Activated B cell treated with CpG ODN at 0.5 μM for 24 hours (primary cell): Measurements from ENCODE around the gene PHLDB1. TPM values are rescaled to one million over a fixed set of nuclear protein-coding genes. Genes with fewer than 3 reads are reported as not detected.

ENCODE experiments used
- ATAC-seq: fragments of 200-7000 bp; cut with Tn5 transposase; one replicate; pipeline ENCODE4 v1.10.0; 2021; ENCODE audit warnings: low read depth, mild to moderate bottlenecking, moderate library complexity
- CTCF ChIA-PET: fragments of 350-600 bp; sonication (Branson Sonifier 250); formaldehyde crosslinking; loops from one replicate; lab custom pipeline; 2021; ENCODE audit warnings: antibody characterized with exemption; lab: Charles Lee
- POLR2A ChIA-PET: fragments of 350-600 bp; sonication (Branson Sonifier 250); formaldehyde crosslinking; loops from one replicate; lab custom pipeline; 2021; ENCODE audit warnings: antibody characterized with exemption; lab: Charles Lee
- DNase-seq: peaks from one replicate; pipeline ENCODE4 v3.0.0; 2022
- H3K27ac Mint-ChIP-seq: one replicate; pipeline ENCODE4 v1.8.0; 2020; ENCODE audit warnings: mixed read lengths
- H3K27me3 Mint-ChIP-seq: one replicate; pipeline ENCODE4 v1.8.0; 2021; ENCODE audit warnings: mixed read lengths
- H3K36me3 Mint-ChIP-seq: one replicate; pipeline ENCODE4 v1.8.0; 2021; ENCODE audit warnings: low read depth, mixed read lengths
- H3K4me1 Mint-ChIP-seq: one replicate; pipeline ENCODE4 v1.8.0; 2021; ENCODE audit warnings: mixed read lengths
- H3K4me3 Mint-ChIP-seq: one replicate; pipeline ENCODE4 v1.8.0; 2020; ENCODE audit warnings: mild to moderate bottlenecking, mixed read lengths
- H3K9me3 Mint-ChIP-seq: one replicate; pipeline ENCODE4 v1.8.0; 2020; ENCODE audit warnings: mixed read lengths
- CTCF ChIP-seq: fragments of 200-600 bp; IDR thresholded peaks from one replicate; pipeline ENCODE4 v1.8.0; 2022; ENCODE audit warnings: antibody characterized with exemption, mild to moderate bottlenecking
- intact Hi-C: fragments of 100-400 bp; cut with micrococcal nuclease; formaldehyde crosslinking; loops from one replicate; pipeline ENCODE4 v1.15.1; 2024
- total RNA-seq: library from RNA; stranded (reverse); gene quantifications from 2 replicates; pipeline ENCODE4 v1.2.3, GENCODE V29; 2022

The PHLDB1 gene
- total RNA-seq, 1 donor from 2014 or later: 2.6 TPM

DNA sequence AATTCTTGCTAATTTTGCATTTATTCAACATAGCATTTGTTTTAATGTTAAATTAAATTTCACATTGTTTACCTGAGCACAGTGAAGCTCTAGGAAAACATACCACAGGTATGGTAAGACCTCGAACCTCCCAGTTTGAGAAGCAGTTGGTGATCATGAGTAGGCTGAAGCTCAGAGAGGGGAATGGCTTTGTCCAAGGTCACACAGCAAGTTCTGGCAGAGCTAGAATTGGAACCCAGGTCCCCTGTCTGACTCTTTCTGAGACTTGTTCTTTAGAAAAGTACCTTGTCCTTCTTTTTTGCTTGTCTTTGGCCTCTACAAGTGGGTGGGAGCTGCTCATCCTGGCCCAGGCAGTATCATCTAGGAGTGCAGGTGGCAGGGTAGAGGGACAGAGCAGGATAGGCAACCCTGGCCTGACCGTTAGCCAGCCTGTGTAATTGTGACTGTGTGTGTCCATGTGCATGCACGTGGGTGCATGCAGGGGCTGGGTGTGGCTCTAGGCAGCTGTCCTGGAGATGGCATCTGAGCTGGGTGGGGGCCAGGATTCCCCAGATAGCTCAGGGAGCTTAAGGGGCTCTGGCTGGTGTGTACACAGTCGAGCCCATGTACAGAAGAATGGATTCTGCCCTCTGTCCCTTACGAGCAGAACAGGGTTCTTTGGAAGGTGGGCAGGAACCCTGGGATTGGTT is 21.6 kb downstream of the PHLDB1 start:
- no peaks in the 10 kb centered on the region for H3K9me3 Mint-ChIP-seq
- ChIA-PET CTCF (no interaction called here), POLR2A (no interaction called here)
- DNase-seq (no peak), ATAC-seq (no peak)
- H3K36me3 Mint-ChIP-seq: no peaks in the 10 kb centered on the region
- H3K27ac Mint-ChIP-seq: no peak overlapping the region
- intact Hi-C loops: no loop called here
- TF ChIP-seq CTCF: no peak
- no peak overlapping the region for H3K4me3 Mint-ChIP-seq
- H3K4me1 Mint-ChIP-seq: no peaks in the 10 kb centered on the region
- peaks cover 4% of the 10 kb centered on the region for H3K27me3 Mint-ChIP-seq

- H3K4me3 Mint-ChIP-seq: no peak overlapping the region
- intact Hi-C loops: no loop called here
- POLR2A ChIA-PET: no interaction called here
- TF ChIP-seq CTCF: no peak
- no peaks in the 10 kb centered on the region for H3K4me1 Mint-ChIP-seq
- H3K27ac Mint-ChIP-seq: no peak overlapping the region
- CTCF ChIA-PET: interaction anchor here (0.6 kb wide), 1 partner anchor 882 kb away, joined by 3 read pairs; no protein-coding TSS in a partner anchor
- no peak for ATAC-seq
- peaks cover 10% of the 10 kb centered on the region for H3K27me3 Mint-ChIP-seq
- DNase-seq: no peak
- H3K36me3 Mint-ChIP-seq: no peaks in the 10 kb centered on the region
- no peaks in the 10 kb centered on the region for H3K9me3 Mint-ChIP-seq
Observed at GRCh38 chr11:118629761-118630661, 22.6 kb downstream of the PHLDB1 start.

DNA sequence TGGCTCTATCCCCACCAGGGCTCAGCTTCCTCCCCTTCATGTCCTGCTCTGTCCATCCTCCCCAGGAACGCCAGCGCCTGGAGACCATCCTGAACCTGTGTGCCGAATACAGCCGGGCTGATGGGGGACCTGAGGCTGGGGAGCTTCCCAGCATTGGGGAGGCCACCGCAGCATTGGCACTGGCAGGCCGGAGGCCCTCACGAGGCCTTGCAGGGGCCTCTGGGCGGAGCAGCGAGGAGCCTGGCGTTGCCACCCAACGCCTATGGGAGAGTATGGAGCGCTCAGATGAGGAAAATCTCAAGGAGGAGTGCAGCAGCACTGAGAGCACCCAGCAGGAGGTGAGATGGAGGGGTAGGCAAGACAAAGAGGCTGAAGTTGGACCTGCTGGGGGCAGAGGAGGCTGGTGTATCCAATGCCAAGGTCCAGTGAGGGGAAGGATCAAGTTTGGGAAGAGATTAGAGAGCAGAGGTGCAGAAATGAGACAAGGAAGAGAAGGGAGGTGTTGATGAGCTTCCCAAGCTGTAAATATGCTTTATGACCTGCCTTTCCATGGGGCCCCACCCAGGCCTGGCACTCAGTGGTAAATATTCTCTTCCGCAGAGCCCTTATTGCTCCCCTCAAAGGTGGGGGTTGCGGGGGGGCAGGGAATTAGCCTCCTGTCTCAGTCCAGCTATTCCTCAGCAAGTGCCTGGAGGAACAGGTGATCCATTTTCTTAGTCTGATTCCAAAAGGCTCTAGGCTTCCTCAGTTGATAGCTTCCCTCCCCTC is 23.9 kb downstream of the PHLDB1 start:
- Mint-ChIP-seq H3K36me3 (no peaks in the 10 kb centered on the region), H3K27me3 (peaks cover 15% of the 10 kb centered on the region), H3K4me3 (no peak overlapping the region), H3K9me3 (no peaks in the 10 kb centered on the region), H3K4me1 (no peaks in the 10 kb centered on the region), H3K27ac (no peak overlapping the region)
- POLR2A ChIA-PET: no interaction called here
- intact Hi-C loops: no loop called here
- CTCF ChIA-PET: no interaction called here
- ATAC-seq (no peak), DNase-seq (no peak)
- no peak for TF ChIP-seq CTCF

DNA sequence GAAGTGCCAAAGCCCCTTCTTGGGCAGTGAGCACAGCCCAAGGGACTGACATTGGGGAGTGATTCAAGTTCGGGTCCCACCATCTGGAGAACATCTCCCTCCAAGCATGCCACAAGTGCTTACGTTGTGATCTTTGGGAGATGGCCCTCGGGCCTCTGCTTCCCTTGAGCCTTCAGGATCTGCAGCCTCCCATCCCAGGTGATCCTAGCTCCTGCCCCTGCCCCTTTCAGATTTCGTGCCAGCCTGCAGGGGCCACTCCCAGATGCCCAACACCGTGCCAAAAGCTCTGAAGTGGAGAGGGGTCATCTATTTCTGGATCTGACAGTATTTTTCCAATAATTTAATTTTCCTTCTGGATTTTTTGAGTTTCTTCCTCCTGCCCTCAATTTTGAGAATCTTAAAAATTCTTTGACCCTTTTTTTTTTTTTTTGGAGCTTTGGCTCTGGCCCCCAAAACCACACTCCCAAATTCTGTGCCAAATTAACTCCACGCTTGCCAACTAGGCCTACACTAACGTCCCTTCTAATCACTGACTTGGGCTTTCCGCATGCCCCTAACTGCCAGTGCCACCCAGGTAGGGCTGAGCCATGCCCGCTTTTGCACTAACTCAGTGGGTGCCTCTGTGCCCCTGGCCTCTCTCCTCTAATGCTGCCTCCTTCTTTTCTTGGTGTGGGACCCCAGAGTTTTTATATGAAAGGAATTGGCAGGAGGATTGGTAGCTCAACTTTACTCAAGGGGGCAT is 25.3 kb downstream of the PHLDB1 start:
- Mint-ChIP-seq H3K4me1 (no peaks in the 10 kb centered on the region), H3K36me3 (no peaks in the 10 kb centered on the region), H3K27me3 (peaks cover 15% of the 10 kb centered on the region), H3K9me3 (no peaks in the 10 kb centered on the region), H3K4me3 (no peak overlapping the region), H3K27ac (no peak overlapping the region)
- TF ChIP-seq CTCF: no peak
- CTCF ChIA-PET: no interaction called here
- DNase-seq: no peak
- POLR2A ChIA-PET: no interaction called here
- ATAC-seq: no peak
- intact Hi-C loops: no loop called here
